GM23338 (cell line): ENCODE data around the gene ZHX3. TPM values are rescaled to one million over a fixed set of nuclear protein-coding genes. Genes with fewer than 3 reads are reported as not detected.

Source experiments
- ATAC-seq: fragments of 200-7000 bp; cut with Tn5 transposase; 3 replicates; pipeline ENCODE4 v1.9.1; 2020
- DNase-seq: peaks from one replicate; pipeline ENCODE4 v3.0.0-alpha.2; 2015; ENCODE audit warnings: low spot score
- H2AFZ ChIP-seq: fragments of 200-600 bp; sonication (generic); 2 replicates; pipeline ENCODE4 v1.8.0; 2016; ENCODE audit warnings: antibody characterized with exemption, mild to moderate bottlenecking, moderate library complexity
- H3F3A ChIP-seq: fragments of 200-600 bp; sonication (generic); replicated peaks from 2 replicates; pipeline ENCODE4 v1.8.0; 2017; ENCODE audit warnings: antibody characterized with exemption, mixed run types, low read depth
- H3K27ac ChIP-seq: fragments of 200-600 bp; sonication (generic); 2 replicates; pipeline ENCODE4 v1.6.1; 2016; ENCODE audit warnings: low read depth
- H3K27me3 ChIP-seq: fragments of 200-600 bp; sonication (generic); 2 replicates; pipeline ENCODE4 v1.8.0; 2016; ENCODE audit warnings: mild to moderate bottlenecking, mixed run types, moderate library complexity; ENCODE audit not compliant: insufficient read depth
- H3K36me3 ChIP-seq: fragments of 200-600 bp; sonication (generic); 2 replicates; pipeline ENCODE4 v1.8.0; 2016; ENCODE audit warnings: mild to moderate bottlenecking; ENCODE audit not compliant: insufficient read depth
- H3K4me1 ChIP-seq: fragments of 200-600 bp; sonication (generic); 2 replicates; pipeline ENCODE4 v1.8.0; 2016; ENCODE audit warnings: mild to moderate bottlenecking, moderate library complexity; ENCODE audit not compliant: insufficient read depth
- H3K4me2 ChIP-seq: fragments of 200-600 bp; sonication (generic); 2 replicates; pipeline ENCODE4 v1.7.1; 2017; ENCODE audit warnings: mixed run types
- H3K4me3 ChIP-seq: fragments of 200-600 bp; sonication (generic); 2 replicates; pipeline ENCODE4 v1.6.1; 2016; ENCODE audit warnings: mixed run types
- H3K79me2 ChIP-seq: fragments of 200-600 bp; sonication (generic); replicated peaks from 2 replicates; pipeline ENCODE4 v1.8.0; 2017; ENCODE audit warnings: mild to moderate bottlenecking; ENCODE audit not compliant: insufficient read depth
- H3K9me2 ChIP-seq: fragments of 200-600 bp; sonication (generic); 2 replicates; pipeline ENCODE4 v1.8.0; 2017; ENCODE audit not compliant: insufficient read depth
- H4K20me1 ChIP-seq: fragments of 200-600 bp; sonication (generic); replicated peaks from 2 replicates; pipeline ENCODE4 v1.8.0; 2017; ENCODE audit warnings: mild to moderate bottlenecking; ENCODE audit not compliant: insufficient read depth
- H3K27ac Mint-ChIP-seq: 2 replicates; pipeline ENCODE4 v1.8.0; 2020; ENCODE audit warnings: inconsistent platforms, mild to moderate bottlenecking, moderate library complexity, mixed read lengths
- H3K27me3 Mint-ChIP-seq: 3 replicates; pipeline ENCODE4 v1.8.0; 2022; ENCODE audit warnings: low read depth, mild to moderate bottlenecking, moderate library complexity, mixed read lengths, inconsistent platforms; ENCODE audit not compliant: insufficient read depth, poor library complexity
- H3K36me3 Mint-ChIP-seq: 3 replicates; pipeline ENCODE4 v1.8.0; 2021; ENCODE audit warnings: low read depth, mild to moderate bottlenecking, inconsistent platforms, moderate library complexity, mixed read lengths
- H3K4me1 Mint-ChIP-seq: 3 replicates; pipeline ENCODE4 v1.8.0; 2020; ENCODE audit warnings: mild to moderate bottlenecking, inconsistent platforms, mixed read lengths
- H3K4me3 Mint-ChIP-seq: 3 replicates; pipeline ENCODE4 v1.8.0; 2021; ENCODE audit warnings: moderate library complexity, mild to moderate bottlenecking, inconsistent platforms, mixed read lengths
- H3K9me3 Mint-ChIP-seq: 3 replicates; pipeline ENCODE4 v1.8.0; 2020; ENCODE audit warnings: moderate library complexity, mild to moderate bottlenecking, inconsistent platforms, mixed read lengths
- CREB1 ChIP-seq: fragments of 250-450 bp; sonication (Bioruptor Pico); IDR thresholded peaks from 2 replicates; pipeline ENCODE4 v1.5.0; 2020; ENCODE audit warnings: low read depth, mild to moderate bottlenecking, moderate library complexity
- EZH2phosphoT487 ChIP-seq: fragments of 200-600 bp; sonication (generic); IDR thresholded peaks from one replicate; pipeline ENCODE4 v1.8.1; 2018; ENCODE audit warnings: antibody characterized with exemption; ENCODE audit not compliant: unreplicated experiment
- NANOG ChIP-seq: IDR thresholded peaks from 2 replicates; pipeline ENCODE4 v1.6.1; 2016; ENCODE audit warnings: antibody characterized with exemption, borderline replicate concordance
- POLR2AphosphoS5 ChIP-seq: IDR thresholded peaks from 2 replicates; pipeline ENCODE4 v1.6.1; 2016; ENCODE audit warnings: antibody characterized with exemption, low read depth
- ZNF114 ChIP-seq: fragments of 250-450 bp; sonication (Bioruptor Pico); IDR thresholded peaks from 2 replicates; pipeline ENCODE4 v1.5.0; 2020; ENCODE audit warnings: mild to moderate bottlenecking, moderate library complexity
- long read RNA-seq: library from polyadenylated mRNA; unstranded; transcript quantifications from one replicate; pipeline ENCODE4 v2.0.0, GENCODE V29; 2020; ENCODE audit not compliant: unreplicated experiment
- polyA plus RNA-seq: library from polyadenylated mRNA; unstranded; fragments of >200 nt; fragmentation: Nextera tagmentation; extraction: Ambion mirVana; gene quantifications from 2 replicates; pipeline ENCODE4 v1.2.1, GENCODE V29; 2016
- total RNA-seq: library from RNA; depleted of rRNA; stranded (reverse); fragments of >200 nt; shearing (Covaris generic); gene quantifications from 2 replicates; pipeline ENCODE4 v1.2.3, GENCODE V29; 2014; rRNA removed
- TF ChIP-seq, protein P1 (sequence below), 2 experiments: fragments of 200-600 bp in 1 of 2; sonication (generic) in 1 of 2; conservative IDR thresholded peaks; 2 replicates each; pipeline versions ENCODE4 v1.5.1 to v1.6.1; 2016 to 2017; ENCODE audit warnings: antibody characterized with exemption in 2 of 2, low read depth in 2 of 2, mild to moderate bottlenecking in 2 of 2, moderate library complexity in 1 of 2
- TF ChIP-seq, protein P2 (sequence below): IDR thresholded peaks from one replicate; pipeline ENCODE4 v1.6.1; 2018; ENCODE audit warnings: antibody characterized with exemption; ENCODE audit not compliant: unreplicated experiment
- TF ChIP-seq, protein P3 (sequence below): fragments of 250-450 bp; sonication (Bioruptor Pico); IDR thresholded peaks from 2 replicates; pipeline ENCODE4 v1.5.0; 2020; ENCODE audit warnings: mild to moderate bottlenecking, moderate library complexity
- TF ChIP-seq, protein P4 (sequence below): IDR thresholded peaks from 2 replicates; pipeline ENCODE4 v1.6.1; 2016; ENCODE audit warnings: antibody characterized with exemption

Gene ZHX3, protein sequence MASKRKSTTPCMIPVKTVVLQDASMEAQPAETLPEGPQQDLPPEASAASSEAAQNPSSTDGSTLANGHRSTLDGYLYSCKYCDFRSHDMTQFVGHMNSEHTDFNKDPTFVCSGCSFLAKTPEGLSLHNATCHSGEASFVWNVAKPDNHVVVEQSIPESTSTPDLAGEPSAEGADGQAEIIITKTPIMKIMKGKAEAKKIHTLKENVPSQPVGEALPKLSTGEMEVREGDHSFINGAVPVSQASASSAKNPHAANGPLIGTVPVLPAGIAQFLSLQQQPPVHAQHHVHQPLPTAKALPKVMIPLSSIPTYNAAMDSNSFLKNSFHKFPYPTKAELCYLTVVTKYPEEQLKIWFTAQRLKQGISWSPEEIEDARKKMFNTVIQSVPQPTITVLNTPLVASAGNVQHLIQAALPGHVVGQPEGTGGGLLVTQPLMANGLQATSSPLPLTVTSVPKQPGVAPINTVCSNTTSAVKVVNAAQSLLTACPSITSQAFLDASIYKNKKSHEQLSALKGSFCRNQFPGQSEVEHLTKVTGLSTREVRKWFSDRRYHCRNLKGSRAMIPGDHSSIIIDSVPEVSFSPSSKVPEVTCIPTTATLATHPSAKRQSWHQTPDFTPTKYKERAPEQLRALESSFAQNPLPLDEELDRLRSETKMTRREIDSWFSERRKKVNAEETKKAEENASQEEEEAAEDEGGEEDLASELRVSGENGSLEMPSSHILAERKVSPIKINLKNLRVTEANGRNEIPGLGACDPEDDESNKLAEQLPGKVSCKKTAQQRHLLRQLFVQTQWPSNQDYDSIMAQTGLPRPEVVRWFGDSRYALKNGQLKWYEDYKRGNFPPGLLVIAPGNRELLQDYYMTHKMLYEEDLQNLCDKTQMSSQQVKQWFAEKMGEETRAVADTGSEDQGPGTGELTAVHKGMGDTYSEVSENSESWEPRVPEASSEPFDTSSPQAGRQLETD
- 2.8 and 5.3 TPM in 2 replicates for total RNA-seq
- polyA plus RNA-seq, result 1.7 and 4.4 TPM in 2 replicates
- long read RNA-seq, result 0 reads

DNA sequence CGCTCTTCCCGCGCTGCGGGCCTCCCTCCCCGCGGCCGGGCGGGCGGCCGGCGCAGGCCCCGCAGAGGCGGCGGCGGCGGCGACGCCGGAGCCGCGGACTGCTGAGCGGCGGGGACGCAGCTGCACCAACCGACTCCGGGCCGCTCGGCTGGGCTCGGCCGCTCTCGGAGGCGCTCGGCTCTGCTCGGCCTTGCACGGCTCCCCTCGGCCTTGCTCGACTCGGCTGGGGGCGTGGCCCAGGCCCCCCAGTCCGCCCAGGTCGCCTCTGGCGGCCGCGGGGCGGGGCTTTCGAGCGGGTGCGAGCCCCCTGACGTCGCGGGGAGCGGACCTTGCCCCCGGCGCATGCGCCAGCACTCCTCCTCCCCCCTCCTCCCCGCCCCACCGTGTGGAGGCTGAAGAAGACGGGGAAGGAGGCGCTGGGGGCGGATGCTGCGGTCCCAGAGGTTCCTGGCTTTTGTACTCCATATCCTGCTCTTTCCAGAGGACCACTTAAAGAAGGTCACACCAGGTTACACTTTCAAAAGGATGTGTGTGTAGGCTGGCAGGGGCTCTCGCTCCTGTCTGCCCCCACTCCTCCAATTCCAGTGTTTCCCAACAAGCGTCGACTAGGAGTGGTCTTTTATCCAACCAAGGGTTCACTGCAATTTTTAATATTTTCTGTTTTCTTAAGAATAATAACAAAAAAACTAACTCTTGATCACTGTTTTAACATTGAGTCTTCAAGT is at the start of gene ZHX3:
Gene ZHX3 (minus strand): TSS at position 186 of the 725 bp plus-strand sequence. CDS start 112,815 bp downstream, outside the sequence.
- no peaks in the 10 kb centered on the region; the same call in 2 of the 3 replicates for H3K36me3 Mint-ChIP-seq
- H3K4me3 ChIP-seq, result peak within 1 kb of the TSS; percentile 88
- H2AFZ ChIP-seq, result peak within 1 kb of the TSS; percentile 93
- DNase-seq (peak; percentile 97), ATAC-seq (peak; percentile 97)
- peaks cover 8% of the 10 kb centered on the region for H3K4me1 Mint-ChIP-seq
- no peaks in the 10 kb centered on the region for H3K9me2 ChIP-seq
- H3K27ac ChIP-seq, result no peak within 1 kb of the TSS
- no peaks in the 10 kb centered on the region; the same call in 1 of the 2 replicates for H3K27me3 ChIP-seq
- H4K20me1 ChIP-seq, result no peaks in the 10 kb centered on the region
- no peaks in the 10 kb centered on the region for H3F3A ChIP-seq
- peaks cover 2% of the 10 kb centered on the region; the same call in 1 of the 2 replicates for H3K4me1 ChIP-seq
- no peaks in the 10 kb centered on the region; the same call in 1 of the 3 replicates for H3K9me3 Mint-ChIP-seq
- H3K27ac Mint-ChIP-seq, result no peak within 1 kb of the TSS
- H3K79me2 ChIP-seq, result no peaks in the 10 kb centered on the region
- peak within 1 kb of the TSS; percentile 79 for H3K4me3 Mint-ChIP-seq
- H3K4me2 ChIP-seq, result peak within 1 kb of the TSS; percentile 93
- no peaks in the 10 kb centered on the region for H3K36me3 ChIP-seq
- peaks cover 5% of the 10 kb centered on the region for H3K27me3 Mint-ChIP-seq
- TF ChIP-seq, protein P1, sequence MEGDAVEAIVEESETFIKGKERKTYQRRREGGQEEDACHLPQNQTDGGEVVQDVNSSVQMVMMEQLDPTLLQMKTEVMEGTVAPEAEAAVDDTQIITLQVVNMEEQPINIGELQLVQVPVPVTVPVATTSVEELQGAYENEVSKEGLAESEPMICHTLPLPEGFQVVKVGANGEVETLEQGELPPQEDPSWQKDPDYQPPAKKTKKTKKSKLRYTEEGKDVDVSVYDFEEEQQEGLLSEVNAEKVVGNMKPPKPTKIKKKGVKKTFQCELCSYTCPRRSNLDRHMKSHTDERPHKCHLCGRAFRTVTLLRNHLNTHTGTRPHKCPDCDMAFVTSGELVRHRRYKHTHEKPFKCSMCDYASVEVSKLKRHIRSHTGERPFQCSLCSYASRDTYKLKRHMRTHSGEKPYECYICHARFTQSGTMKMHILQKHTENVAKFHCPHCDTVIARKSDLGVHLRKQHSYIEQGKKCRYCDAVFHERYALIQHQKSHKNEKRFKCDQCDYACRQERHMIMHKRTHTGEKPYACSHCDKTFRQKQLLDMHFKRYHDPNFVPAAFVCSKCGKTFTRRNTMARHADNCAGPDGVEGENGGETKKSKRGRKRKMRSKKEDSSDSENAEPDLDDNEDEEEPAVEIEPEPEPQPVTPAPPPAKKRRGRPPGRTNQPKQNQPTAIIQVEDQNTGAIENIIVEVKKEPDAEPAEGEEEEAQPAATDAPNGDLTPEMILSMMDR (conservative IDR thresholded peaks at IDR 0.05; ENCODE audit: low read depth in 2 of 2), result no peak
- TF ChIP-seq, protein P2, sequence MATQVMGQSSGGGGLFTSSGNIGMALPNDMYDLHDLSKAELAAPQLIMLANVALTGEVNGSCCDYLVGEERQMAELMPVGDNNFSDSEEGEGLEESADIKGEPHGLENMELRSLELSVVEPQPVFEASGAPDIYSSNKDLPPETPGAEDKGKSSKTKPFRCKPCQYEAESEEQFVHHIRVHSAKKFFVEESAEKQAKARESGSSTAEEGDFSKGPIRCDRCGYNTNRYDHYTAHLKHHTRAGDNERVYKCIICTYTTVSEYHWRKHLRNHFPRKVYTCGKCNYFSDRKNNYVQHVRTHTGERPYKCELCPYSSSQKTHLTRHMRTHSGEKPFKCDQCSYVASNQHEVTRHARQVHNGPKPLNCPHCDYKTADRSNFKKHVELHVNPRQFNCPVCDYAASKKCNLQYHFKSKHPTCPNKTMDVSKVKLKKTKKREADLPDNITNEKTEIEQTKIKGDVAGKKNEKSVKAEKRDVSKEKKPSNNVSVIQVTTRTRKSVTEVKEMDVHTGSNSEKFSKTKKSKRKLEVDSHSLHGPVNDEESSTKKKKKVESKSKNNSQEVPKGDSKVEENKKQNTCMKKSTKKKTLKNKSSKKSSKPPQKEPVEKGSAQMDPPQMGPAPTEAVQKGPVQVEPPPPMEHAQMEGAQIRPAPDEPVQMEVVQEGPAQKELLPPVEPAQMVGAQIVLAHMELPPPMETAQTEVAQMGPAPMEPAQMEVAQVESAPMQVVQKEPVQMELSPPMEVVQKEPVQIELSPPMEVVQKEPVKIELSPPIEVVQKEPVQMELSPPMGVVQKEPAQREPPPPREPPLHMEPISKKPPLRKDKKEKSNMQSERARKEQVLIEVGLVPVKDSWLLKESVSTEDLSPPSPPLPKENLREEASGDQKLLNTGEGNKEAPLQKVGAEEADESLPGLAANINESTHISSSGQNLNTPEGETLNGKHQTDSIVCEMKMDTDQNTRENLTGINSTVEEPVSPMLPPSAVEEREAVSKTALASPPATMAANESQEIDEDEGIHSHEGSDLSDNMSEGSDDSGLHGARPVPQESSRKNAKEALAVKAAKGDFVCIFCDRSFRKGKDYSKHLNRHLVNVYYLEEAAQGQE, result no peak
- no peak for TF ChIP-seq EZH2phosphoT487
- TF ChIP-seq POLR2AphosphoS5, result peak; percentile 81
- TF ChIP-seq CREB1 (CRISPR knock-in tag), result peak; percentile 47; the same call in 1 of the 2 replicates
- no peak for TF ChIP-seq ZNF114
- TF ChIP-seq, protein P3, sequence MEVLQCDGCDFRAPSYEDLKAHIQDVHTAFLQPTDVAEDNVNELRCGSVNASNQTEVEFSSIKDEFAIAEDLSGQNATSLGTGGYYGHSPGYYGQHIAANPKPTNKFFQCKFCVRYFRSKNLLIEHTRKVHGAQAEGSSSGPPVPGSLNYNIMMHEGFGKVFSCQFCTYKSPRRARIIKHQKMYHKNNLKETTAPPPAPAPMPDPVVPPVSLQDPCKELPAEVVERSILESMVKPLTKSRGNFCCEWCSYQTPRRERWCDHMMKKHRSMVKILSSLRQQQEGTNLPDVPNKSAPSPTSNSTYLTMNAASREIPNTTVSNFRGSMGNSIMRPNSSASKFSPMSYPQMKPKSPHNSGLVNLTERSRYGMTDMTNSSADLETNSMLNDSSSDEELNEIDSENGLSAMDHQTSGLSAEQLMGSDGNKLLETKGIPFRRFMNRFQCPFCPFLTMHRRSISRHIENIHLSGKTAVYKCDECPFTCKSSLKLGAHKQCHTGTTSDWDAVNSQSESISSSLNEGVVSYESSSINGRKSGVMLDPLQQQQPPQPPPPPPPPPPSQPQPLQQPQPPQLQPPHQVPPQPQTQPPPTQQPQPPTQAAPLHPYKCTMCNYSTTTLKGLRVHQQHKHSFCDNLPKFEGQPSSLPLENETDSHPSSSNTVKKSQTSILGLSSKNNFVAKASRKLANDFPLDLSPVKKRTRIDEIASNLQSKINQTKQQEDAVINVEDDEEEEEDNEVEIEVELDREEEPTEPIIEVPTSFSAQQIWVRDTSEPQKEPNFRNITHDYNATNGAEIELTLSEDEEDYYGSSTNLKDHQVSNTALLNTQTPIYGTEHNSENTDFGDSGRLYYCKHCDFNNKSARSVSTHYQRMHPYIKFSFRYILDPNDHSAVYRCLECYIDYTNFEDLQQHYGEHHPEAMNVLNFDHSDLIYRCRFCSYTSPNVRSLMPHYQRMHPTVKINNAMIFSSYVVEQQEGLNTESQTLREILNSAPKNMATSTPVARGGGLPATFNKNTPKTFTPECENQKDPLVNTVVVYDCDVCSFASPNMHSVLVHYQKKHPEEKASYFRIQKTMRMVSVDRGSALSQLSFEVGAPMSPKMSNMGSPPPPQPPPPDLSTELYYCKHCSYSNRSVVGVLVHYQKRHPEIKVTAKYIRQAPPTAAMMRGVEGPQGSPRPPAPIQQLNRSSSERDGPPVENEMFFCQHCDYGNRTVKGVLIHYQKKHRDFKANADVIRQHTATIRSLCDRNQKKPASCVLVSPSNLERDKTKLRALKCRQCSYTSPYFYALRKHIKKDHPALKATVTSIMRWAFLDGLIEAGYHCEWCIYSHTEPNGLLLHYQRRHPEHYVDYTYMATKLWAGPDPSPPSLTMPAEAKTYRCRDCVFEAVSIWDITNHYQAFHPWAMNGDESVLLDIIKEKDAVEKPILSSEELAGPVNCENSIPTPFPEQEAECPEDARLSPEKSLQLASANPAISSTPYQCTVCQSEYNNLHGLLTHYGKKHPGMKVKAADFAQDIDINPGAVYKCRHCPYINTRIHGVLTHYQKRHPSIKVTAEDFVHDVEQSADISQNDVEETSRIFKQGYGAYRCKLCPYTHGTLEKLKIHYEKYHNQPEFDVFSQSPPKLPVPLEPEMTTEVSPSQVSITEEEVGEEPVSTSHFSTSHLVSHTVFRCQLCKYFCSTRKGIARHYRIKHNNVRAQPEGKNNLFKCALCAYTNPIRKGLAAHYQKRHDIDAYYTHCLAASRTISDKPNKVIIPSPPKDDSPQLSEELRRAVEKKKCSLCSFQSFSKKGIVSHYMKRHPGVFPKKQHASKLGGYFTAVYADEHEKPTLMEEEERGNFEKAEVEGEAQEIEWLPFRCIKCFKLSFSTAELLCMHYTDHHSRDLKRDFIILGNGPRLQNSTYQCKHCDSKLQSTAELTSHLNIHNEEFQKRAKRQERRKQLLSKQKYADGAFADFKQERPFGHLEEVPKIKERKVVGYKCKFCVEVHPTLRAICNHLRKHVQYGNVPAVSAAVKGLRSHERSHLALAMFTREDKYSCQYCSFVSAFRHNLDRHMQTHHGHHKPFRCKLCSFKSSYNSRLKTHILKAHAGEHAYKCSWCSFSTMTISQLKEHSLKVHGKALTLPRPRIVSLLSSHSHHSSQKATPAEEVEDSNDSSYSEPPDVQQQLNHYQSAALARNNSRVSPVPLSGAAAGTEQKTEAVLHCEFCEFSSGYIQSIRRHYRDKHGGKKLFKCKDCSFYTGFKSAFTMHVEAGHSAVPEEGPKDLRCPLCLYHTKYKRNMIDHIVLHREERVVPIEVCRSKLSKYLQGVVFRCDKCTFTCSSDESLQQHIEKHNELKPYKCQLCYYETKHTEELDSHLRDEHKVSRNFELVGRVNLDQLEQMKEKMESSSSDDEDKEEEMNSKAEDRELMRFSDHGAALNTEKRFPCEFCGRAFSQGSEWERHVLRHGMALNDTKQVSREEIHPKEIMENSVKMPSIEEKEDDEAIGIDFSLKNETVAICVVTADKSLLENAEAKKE (CRISPR knock-in tag), result no peak
- no peak for TF ChIP-seq NANOG
- TF ChIP-seq, protein P4, sequence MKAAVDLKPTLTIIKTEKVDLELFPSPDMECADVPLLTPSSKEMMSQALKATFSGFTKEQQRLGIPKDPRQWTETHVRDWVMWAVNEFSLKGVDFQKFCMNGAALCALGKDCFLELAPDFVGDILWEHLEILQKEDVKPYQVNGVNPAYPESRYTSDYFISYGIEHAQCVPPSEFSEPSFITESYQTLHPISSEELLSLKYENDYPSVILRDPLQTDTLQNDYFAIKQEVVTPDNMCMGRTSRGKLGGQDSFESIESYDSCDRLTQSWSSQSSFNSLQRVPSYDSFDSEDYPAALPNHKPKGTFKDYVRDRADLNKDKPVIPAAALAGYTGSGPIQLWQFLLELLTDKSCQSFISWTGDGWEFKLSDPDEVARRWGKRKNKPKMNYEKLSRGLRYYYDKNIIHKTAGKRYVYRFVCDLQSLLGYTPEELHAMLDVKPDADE, result no peak
